Left forelimb (tissue), 1 donor: ENCODE data around the gene ARHGDIA.

Source experiments
- DNase-seq: peaks from one replicate; pipeline ENCODE4 v3.0.0-alpha.2; 2018; ENCODE audit warnings: low spot score

Gene ARHGDIA

DNA sequence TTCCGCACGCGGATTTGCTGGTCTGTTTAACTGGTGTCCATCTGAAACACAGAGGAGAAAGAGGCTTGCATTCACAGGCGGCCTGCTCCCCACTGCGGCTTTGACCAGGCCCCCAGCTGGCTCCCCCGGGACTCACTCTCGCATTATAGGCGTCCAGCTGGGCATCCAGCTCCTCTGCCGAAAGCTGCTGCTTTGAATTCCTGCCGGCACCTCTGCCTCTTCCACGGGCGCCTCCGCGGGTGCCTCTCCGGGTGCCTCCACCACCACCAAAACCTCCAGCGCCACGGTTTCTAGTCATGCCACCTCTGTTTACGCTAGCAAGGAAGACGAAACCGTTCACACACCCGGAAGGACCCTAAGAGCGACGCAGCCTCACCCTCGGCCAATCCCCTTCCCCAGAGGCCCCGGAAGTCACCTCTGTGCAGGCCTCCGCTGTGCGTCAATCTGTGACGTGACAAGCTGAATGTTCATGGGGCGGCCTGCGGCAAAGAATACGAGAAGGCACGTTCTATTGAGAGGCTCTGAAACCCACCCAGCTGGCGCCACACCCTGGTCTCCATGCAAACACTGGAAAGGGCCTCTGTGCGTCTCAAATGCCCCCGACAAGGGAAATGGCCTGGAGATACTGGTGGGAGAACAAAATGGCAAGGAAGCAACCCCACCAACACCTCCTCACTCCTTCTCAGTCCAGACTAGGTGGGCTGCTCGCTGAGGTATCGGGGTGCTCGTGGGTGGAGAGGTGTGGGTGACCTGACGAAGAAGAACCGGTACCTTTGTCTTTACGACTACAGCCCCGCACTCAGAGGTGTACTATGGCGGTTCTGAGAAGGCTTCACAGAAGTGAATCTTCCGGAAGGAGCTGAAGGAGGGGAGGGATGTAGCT lies 17.2 kb upstream of the ARHGDIA start:
- DNase-seq, result no peak

DNA sequence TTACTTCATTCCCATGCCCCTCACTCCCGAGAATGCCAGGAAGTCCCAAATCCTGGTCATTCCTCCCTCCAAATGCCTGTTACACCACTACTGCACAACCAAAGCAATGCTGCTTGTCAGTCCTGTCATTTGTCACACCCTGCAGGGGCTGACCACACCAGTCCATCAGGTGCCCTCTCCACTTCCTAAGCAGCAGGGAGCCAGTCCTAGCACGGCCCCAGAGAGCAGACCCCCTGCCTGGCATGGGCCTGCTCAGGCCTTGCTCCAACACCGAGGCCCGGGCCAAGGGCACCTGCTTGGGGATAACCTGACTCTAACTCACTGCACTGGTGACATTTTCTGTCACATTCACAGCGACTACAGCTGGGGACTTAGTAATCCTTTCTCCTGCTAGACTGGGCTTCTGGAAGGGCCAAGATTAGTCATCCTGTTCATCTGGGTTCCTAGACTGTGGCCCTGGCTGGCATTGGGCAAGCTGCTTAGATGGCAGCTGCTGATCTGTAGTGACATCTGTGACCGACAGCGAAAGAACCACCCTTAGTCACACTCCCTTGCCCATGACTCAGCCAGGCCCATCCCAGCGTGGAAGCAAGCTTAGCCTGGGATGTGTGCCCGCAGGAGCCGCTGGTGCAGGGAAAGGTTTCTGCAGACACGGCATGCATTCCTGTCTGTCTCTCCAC lies 14.9 kb upstream of the ARHGDIA start:
- DNase-seq, result no peak

GRCh38 chr17:81885454-81885853 lies 14.3 kb upstream of the ARHGDIA start:
- no peak for DNase-seq

DNA sequence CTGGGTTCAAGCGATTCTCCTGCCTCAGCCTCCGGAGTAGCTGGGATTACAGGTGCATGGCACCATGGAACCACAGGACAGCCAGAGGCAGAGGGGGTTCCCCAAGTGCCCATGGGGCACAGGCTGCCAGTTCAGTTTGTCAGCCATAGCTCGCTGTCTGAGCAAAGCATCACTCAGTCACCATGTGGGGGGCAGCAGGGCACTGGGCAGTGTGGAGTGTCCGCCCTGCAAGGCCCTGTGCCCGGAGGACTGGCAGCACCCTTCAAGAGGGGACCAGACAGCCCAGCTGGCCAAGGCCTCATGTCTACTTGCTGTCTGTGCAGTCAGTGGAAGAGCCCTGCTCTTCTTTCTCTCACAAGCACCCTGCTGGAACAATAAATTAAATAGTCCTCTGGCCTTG lies 13.8 kb upstream of the ARHGDIA start:
- no peak for DNase-seq

DNA sequence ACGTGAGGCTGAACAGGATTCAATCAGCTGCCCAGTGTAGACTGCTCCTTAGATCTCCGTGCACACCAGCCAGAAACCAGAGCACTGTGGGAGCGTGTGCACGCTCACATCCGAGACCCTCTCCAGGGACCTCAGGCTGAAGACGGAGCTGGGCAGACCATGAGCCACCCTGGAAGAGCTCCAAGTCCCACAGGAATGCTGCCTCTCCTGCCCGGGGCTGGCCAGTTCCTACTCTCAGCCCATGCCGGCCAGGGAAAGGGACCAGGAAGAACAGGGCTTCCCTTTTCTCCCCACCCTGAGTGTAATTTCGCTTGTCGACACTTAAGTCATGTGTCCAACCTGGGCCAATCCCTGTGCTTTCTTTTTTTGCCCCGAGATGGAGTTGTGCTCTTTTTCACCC lies 13.4 kb upstream of the ARHGDIA start:
- DNase-seq, result no peak

GRCh38 chr17:81879121-81879520 lies 8.0 kb upstream of the ARHGDIA start:
- no peak for DNase-seq

DNA sequence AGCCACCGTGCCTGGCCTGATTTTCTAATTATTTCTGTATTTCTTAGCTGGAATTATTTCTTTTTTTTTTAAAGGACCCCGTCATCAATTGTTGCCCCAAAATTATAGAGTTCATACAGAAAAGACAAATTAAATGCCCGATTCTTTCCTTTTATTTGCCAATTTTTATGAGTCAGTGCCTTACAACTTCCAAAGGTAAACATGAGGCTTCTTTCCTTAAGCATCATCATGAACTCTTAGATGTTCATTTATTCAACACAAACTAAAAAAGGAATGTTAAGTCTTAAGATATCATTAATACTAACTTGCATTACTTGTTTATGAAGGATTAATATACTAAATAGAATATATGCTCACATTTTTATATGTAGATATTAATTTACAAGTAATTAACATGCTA lies 7.2 kb upstream of the ARHGDIA start:
- DNase-seq, result no peak

DNA sequence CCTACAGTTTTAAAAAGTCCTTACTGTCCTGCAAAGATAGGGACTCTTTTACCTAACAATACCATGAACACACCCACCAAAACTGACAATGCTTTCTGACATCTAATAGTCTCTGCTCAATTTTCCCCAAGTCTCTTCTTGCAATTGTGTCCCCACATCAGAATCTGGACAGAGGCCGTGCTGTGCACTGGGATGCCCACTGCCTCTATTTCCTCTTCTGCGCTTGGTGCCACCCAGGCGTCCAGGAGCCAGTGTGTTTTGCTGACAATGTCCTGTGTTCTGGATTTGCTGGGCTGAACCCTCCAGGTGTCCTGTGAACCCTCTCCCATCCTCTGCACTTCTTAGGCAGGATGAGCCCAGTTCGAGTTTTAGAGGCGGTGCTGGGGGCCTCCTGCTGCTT lies 6.4 kb upstream of the ARHGDIA start:
- no peak for DNase-seq

GRCh38 chr17:81871387-81872230 lies 472 bp upstream of the ARHGDIA start:
- peak; percentile 94 for DNase-seq

GRCh38 chr17:81870131-81870980 lies 781 bp downstream of the ARHGDIA start:
- DNase-seq, result peak; percentile 74

DNA sequence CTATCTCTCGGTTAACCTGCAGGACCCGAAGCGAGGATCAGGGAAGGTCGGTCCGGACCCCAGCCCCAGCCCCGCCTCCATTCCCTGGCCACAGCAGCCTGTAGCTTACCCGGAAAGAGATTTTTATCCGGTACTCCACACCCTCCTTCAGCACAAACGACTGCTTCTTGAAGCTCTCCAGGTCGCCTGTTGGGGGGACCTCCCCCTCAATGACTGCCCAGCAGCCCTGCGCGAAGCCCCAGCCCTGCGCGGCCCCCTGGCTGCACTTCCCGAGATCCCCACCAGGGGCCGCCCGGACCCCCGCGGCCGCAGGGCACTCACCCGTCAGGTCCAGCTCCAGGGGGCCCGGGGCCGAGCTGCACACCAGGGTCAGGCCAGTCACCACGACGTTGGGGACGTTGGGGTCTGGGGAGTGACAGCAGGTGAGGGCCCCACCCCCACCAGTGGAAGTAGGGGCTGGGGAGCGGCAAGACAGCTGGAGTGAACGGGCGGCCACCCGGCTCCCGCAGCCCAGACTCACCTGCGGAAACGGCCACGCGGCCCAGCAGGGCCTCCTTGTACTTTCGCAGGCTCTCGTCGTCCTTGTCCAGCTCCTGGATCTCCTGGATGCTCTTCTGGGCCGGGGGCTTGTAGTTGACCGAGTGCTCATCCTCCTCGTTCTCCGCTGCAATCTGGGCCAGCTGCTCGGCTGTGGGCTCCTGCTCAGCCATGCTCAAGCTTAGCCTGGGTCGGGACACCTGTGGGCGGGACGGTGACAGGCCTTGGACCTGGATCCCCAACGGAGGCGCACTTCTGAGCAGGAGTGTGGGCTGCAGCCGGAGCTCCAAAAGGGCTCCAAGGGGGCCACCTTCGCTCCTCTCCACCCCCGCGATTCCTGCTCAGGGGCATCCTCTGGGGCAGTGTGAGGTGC lies 1.7 kb downstream of the ARHGDIA start:
- no peak for DNase-seq

GRCh38 chr17:81868674-81869220 lies 2.4 kb downstream of the ARHGDIA start:
- no peak for DNase-seq

DNA sequence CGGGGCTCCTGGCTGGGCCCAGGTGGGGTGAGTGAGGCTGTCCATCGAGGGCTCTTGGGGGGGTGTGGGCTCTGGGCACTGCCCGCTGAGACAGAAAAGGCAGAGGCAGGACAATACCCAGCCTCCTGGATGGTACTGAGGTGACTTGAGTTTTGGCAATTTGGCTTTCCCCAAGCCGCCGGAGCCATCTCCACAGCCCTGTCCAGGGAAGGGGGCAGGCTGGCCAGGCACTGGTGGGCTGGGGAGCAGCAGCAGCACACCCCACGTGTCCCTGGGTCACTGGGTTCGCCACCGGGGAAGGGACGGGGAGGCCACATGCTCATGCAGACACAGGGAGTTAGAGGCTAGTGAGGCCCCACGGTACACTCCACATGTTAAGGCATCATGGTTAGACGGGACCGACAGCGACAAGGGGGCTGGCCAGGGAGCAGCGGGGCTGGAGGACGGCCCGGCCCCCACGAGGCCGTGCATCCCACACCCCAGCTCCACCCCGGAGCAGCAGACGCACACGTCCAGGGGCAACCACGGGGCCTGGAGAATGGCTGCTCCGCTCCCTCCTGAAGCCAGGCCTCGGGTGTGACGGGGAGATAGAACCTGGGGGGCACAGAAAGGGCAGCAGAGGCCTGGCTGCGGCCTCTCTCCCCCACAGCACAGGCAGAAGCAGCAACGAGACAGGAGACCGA lies 3.0 kb downstream of the ARHGDIA start:
- no peak for DNase-seq

DNA sequence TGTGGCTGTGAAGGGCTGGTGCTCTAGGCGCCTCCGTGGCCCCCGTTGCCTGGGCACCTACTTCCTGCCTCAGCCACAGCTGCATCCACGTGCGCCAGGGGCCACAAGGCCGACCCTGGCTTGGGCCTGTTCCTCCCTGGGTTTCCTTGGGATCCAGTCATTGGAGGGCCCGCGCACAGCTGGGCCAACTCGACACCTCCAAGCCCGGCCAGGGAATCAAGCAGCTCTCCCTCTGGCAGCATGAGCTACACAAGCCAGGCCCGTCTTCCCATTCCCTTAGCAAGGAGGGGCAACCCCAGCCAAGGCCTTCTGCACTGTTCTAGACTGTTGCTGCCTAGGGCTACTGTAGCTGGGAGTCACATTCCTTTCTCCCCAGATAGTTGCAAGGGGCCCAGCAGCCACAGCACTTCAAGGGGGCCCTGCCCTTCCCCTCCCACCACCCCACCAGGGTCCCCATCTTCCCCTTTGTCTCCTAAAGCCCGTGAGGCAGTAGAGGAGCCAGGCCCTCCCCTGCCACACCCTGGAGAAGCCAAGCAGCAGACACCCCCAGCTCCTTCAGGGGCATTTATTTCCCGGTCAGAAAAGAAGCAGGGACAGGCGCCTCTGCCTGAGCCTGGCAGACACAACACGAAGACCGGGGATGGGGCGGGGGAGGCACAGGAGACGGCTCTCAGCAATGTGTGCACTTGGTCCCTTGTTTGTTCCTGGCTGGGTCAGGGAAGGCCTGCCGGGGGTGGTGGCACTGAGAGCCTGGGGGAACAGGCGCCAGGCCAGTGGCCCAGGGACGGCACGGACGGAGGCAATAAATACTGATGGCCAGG lies 3.8 kb downstream of the ARHGDIA start:
- no peak for DNase-seq

- no peak for DNase-seq
These were observed 4.5 kb downstream of the ARHGDIA start for GRCh38 chr17:81866440-81867169.

DNA sequence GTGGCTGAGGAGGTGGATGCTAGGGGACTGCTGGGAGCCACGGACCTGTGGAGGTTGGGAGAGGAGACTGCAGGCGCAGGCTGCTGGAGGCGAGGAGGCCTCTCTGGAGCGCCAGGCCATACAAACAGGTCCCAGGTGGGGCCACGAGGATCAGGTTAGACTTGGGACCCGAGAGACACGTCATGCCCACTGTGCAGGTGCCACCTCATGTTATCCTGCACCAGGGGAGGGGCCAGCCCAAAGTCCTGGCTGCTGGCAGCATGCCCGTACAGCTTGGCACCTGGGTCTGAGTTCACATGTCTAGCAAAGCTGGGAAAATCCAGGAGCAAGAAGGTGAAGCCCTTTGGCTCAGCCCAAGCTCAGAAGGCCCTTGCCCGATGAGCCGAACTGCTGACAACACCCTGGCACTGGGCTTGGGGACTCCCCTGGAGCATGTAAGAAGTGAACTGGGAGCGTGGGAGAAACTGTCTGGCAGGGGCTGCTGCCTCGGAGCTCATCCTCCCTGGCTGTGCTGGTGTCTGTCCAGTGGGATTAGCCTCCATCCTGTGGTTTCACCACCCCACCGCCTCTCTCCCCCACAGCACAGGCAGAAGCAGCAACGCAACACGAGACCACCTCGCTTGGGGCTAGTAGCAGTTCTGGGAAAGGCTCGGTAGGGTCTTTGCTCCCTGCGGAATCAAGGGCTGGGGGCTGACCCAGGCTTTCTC lies 5.3 kb downstream of the ARHGDIA start:
- DNase-seq, result no peak

- no peak for DNase-seq
These were observed 5.8 kb downstream of the ARHGDIA start for GRCh38 chr17:81865358-81865732.
